GM21619 (cell line): ENCODE results near the gene MAPKAP1.

ENCODE experiments used
- ATAC-seq: cut with Tn5 transposase; IDR thresholded peaks from one replicate; pipeline ENCODE4 v1.9.1; 2021; ENCODE audit not compliant: unreplicated experiment

The MAPKAP1 gene

GRCh38 chr9:125399165-125399564 is 307.8 kb downstream of the MAPKAP1 start:
- ATAC-seq: no peak

GRCh38 chr9:125398243-125398642 is 308.8 kb downstream of the MAPKAP1 start:
- no peak for ATAC-seq

- ATAC-seq: no peak
These were observed 309.3 kb downstream of the MAPKAP1 start for GRCh38 chr9:125397736-125398135.

GRCh38 chr9:125396799-125397198 is 310.2 kb downstream of the MAPKAP1 start:
- ATAC-seq: no peak

- no peak for ATAC-seq
These were observed 313.6 kb downstream of the MAPKAP1 start for GRCh38 chr9:125393426-125393825.

GRCh38 chr9:125391704-125392103 is 315.3 kb downstream of the MAPKAP1 start:
- ATAC-seq: no peak

GRCh38 chr9:125388978-125389377 is 318.0 kb downstream of the MAPKAP1 start:
- no peak for ATAC-seq

GRCh38 chr9:125387861-125388524 is 319.0 kb downstream of the MAPKAP1 start:
- ATAC-seq: no peak
